ENCODE data around the gene DNALI1.
"Not testable (repeated sequence)": the region's sequence is repeated elsewhere in the genome, so short reads cannot be mapped to it uniquely, and the experiment has no call there.

Gene DNALI1

DNA sequence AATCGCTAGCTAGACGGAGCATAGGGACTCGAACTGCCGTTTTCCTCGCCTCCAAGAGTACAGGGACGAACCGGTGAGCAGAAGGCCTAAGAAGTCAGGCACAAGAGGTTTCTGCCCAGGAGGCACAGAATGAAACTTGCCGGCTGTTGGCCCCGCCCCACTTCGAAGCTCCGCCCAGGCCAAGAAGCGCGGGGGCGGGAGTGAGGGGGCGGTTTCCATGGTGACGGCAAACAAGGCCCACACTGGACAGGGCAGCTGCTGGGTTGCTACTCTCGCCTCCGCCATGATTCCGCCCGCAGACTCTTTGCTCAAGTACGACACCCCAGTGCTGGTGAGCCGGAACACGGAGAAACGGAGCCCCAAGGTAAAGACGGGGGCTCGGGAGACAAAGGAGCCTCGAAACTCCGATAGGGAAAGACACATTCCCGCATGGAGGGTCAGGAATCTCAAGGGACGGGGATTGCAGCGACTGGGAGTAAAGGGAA is at the start of gene DNALI1:
Gene DNALI1 (plus strand): TSS at position 229 of the 485 bp plus-strand sequence. CDS start 55 bp downstream, at position 284.
- DNase-seq, result peak; percentile 33

- no peak for DNase-seq
Measured at GRCh38 chr1:37509181-37509580, 47.6 kb upstream of the DNALI1 start.

DNA sequence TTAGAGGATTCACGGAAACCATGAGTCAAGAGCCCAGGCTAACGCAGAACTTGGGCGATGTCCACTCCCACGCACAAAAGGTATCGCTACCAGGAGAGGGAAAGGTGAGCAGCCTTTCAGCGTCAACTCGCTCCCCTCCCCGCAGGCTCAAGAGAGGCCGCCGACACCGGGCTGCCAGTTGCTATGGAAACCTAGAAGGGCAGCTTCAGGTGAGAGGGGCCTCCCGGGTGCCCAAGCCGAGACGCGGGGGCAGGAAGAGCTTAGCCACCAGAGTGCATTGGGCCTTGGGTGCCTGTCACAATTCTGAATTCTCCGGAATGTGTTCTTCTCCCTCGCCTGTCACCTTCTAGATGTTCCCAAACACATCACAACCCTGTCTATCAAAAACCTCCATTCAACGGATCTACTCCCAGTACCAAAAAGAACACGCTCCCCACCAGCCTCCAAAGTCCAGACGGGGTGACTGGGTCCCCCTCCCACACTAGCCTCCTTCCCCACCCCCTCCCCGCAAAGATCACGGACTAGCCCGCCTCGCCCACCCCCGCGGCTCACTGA is 42.9 kb upstream of the DNALI1 start:
- DNase-seq, result peak; percentile 62

GRCh38 chr1:37514350-37515184 is 42.2 kb upstream of the DNALI1 start, which contains the start of gene MEAF6:
MEAF6 (minus strand) TSS chr1:37514766; CDS start chr1:37514746, 20 bp downstream.
- DNase-seq, result peak; percentile 85

GRCh38 chr1:37515185-37516034 is 41.3 kb upstream of the DNALI1 start:
- DNase-seq, result no peak

- DNase-seq, result no peak
Measured at GRCh38 chr1:37517569-37517968, 39.2 kb upstream of the DNALI1 start.

DNA sequence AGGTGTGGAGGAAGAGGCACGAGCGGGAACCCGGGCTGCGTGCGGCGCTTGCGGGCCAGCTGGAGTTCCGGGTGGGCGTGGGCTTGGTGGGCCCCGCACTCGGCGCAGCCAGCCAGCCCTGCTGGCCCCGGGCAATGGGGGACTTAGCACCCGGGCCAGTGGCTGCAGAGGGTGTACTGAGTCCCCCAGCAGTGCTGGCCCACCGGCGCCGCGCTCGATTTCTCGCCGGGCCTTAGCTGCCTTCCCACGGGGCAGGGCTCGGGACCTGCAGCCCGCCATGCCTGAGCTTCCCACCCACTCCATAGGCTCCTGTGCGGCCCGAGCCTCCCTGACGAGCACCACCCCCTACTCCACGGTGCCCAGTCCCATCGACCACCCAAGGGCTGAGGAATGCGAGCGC is 38.5 kb upstream of the DNALI1 start:
- DNase-seq, result not testable (repeated sequence)

DNA sequence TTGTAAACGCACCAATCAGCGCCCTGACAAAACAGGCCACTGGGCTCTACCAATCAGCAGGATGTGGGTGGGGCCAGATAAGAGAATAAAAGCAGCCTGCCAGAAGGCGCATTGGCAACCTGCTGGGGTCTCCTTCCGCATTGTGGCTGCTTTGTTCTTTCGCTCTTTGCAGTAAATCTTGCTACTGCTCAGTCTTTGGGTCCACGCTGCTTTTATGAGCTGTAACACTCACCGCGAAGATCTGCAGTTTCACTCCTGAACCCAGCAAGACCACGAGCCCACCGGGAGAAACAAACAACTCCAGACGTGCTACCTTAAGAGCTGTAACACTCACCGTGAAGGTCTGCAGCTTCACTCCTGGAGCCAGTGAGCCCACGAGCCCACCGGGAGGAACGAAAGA is 37.8 kb upstream of the DNALI1 start:
- DNase-seq, result peak; percentile 75

GRCh38 chr1:37519613-37520012 is 37.1 kb upstream of the DNALI1 start:
- DNase-seq, result peak; percentile 7

- not testable (repeated sequence) for DNase-seq
Measured at GRCh38 chr1:37529888-37530287, 26.9 kb upstream of the DNALI1 start.

DNA sequence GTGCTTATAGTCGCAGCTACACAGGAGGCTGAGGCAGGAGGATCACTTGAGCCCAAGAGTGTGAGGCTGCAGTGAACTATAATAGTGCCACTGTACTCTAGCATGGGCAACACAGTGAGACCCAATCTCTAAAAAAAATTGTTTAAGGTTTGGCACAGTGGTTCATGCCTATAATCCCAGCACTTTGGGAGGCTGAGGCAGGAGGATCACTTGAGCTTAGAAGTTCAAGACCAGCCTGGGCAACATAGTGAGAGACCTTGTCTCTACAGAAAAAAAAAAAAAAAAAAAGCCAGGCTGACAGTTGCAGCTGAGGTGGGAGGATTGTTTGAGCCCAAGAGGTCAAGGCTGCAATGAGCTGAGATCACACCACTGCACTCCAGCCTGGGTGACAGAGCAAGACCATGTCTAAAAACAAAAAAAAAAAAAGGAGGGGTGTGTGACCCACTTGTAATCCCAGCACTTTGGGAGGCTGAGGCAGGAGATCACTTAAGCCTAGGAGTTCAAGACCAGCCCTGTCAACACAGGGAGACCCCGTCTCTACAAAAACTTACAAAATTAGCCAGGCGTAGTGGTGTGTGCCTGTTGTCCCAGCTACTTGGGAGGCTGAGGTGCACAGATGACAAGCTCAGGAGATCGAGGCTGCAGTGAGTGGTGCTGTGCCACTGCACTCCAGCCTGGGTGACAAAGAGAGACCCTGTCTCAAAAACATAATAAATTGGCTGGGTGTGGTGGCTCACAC is 24.2 kb upstream of the DNALI1 start:
- not testable (repeated sequence) for DNase-seq

GRCh38 chr1:37533317-37534093 is 23.2 kb upstream of the DNALI1 start:
- DNase-seq, result no peak

DNA sequence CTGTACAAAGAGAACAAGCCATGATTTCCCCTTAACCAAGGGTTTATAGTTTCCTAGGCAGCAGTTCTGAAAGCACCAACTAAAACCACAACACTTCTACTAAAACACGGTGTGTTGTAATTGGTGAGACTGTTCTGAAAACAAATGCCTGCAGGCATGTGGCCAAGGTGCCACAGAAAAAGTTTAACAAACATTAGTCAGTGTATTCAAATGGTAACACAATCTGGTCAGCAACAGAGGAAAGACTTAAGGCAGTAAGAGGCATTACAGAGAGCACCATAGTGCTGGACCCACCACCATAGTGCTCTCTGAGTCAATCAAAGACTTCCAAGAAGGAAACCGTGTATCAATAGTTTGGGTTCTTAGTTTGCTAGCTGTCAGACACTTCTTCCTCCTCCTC is 19.4 kb upstream of the DNALI1 start:
- no peak for DNase-seq

- DNase-seq, result not testable (repeated sequence)
Measured at GRCh38 chr1:37539154-37539553, 17.6 kb upstream of the DNALI1 start.

DNA sequence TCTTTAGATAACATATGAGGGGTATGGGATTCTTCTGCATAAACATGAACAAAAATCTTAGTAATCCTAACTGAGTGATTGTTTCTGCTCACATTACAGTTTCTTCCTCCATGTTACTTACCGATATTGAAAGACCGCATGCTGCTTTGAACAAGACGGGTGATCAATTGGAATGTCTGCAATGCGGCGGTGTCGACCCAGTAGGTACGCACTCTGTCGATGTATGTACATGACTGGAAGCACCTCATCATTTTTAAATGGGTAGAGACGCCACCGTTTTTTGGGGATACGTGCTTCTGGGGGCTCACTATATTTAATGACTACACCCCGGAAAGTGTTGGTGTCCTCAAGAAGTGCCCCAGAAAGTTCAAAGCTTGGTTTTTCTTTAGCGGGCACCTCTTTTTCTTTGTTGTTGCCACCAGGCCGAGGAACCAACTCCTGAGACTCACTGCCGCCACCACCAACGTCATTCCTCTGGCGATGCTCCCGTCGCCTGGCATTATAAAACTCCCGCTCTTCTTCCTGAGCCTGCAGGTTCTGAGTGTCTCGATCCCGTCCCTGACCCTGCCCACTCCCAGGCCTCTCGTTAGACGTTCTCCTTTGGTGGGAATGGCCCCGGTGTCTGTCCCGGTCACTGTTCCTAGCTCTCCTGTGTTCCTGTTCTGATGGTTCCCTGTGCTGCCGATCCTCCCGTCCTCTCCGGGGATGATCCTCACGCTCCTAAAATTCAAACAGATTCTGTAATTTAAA is 16.5 kb upstream of the DNALI1 start:
- no peak for DNase-seq

DNA sequence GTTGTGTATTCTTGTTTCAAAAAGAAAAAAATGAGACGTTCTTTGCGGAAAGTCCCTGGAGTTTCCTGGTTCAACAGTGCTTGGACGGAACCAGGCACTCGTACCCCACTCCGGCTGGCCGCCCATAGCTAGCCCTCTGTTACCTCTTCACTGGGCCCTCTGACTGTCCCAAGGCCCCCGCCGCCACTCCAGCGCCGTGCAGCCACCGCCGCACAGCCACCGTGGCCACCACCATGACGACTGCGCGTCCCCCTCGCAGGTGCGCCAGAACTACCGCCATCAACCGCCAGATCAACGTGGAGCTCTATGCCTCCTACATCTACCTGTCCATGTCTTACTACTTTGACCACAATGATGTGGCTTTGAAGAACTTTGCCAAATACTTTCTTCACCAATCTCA is 12.2 kb upstream of the DNALI1 start:
- no peak for DNase-seq

- no peak for DNase-seq
Measured at GRCh38 chr1:37545019-37545418, 11.7 kb upstream of the DNALI1 start.

GRCh38 chr1:37549341-37549740 is 7.4 kb upstream of the DNALI1 start:
- no peak for DNase-seq

- no peak for DNase-seq
Measured at GRCh38 chr1:37553598-37553926, 3.2 kb upstream of the DNALI1 start.

DNA sequence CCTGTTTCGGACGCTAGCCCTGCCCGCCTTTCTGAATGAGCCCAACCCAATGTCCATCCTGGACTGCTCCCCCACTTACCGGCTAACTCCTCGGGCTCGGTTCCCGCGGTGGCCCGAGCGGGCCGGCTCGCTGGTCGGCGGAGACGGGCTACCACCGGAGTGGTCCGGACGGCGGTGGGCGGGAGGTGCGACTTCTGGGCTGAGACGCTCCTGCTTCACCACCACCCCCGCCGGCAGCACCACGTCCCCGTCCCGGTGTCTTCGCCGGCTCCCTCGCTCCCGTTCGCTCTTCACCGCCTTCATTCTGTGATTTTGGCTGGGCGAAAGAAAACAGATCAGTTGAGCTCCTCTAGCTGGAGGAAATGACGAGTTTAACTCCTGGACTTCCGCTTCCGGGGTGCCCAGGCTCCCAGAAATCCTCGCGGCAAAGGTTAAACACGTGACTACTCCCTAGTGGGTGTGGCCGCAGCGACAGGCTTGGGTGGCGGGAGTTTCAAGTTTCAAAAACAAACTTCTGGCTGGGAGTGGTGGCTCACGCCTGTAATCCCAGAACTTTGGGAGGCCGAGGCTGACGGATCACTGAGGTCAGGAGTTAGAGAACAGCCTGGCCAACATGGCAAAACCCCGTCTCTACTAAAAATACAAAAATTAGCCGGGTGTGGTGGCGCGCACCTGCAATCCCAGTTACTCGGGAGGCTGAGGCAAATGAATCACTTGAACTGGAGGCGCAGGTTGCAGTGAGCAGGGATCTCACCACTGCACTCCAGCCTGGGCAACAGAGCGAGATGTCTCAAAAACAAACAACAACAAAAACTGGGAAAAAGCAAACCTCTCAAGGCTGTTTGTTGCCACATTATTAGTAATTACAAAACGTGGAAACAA is 2.6 kb upstream of the DNALI1 start, which contains the start of gene SNIP1:
Gene SNIP1 (minus strand): TSS at position 367 of the 882 bp plus-strand sequence. CDS start 64 bp downstream, at position 303.
- peak; percentile 94 for DNase-seq
